Posterior vena cava (tissue), 2 donors: ENCODE data around the gene RETN. TPM values are rescaled to one million over a fixed set of nuclear protein-coding genes. Genes with fewer than 3 reads are reported as not detected.
A peak's percentile ranks its signal among the peaks of the same experiment; 100 is the strongest.

Source experiments
- DNase-seq: peaks from one replicate; pipeline ENCODE4 v3.0.0-alpha.2; 2020; ENCODE audit warnings: low spot score
- intact Hi-C, 2 donors: fragments of 100-400 bp; cut with DNase I; formaldehyde crosslinking; loops; one replicate each; pipeline versions ENCODE4 v1.14.1 to v1.14.2; 2022 to 2023
- total RNA-seq, 2 donors: library from RNA; stranded (reverse); fragmentation: NEBNext Ultra II Directional; extraction: Animal tissue kit (Norgen Biotek cat#: 25700); gene quantifications; one replicate each; pipeline ENCODE4 v1.2.1, GENCODE V29; 2021
- donor health status: DM: yes; HTN: yes; CAD: no.
- donor health status: DM: yes; HTN: yes; CAD: no.

RETN gene
- total RNA-seq, 2 donors from 2014 or later, result 1.2 to 2.9 TPM

DNA sequence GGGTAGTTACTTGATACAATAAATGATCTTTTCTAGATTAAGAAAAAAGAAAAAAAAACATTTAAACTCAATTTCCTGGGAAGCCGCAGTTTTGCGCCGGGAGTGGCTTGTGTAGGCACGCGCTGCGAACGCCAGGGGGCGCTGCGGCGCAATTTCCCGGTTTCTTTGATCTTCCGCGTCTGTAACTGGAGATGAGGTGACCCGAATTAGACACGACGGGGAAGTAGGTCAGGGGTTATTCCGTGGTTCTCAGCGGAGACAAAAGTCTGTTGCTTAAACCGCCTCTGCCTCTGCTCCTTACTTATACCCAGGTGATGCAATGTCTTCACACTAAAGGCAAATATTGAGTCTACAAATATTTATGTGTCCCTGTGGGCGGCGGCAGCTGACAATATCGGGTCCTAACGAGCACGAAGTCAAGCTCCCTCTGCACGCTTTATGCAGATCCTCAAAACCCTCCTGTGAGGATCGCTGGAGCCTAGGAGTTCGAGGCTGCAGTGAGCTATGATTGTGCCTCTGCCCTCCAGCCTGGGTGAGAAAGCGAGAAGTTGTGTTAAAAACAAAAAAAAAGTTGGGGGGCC, 16.7 kb upstream of the RETN start:
- peak; percentile 96 for DNase-seq
- intact Hi-C loops, result loop anchor here in 1 of 2 donors (5.0 kb wide), 1 partner anchor 150 kb away; no protein-coding TSS in a partner anchor

GRCh38 chr19:7654401-7654800, 14.4 kb upstream of the RETN start:
- DNase-seq, result no peak
- intact Hi-C loops, result loop anchor here in 1 of 2 donors (5.0 kb wide), 1 partner anchor 148 kb away; no protein-coding TSS in a partner anchor

DNA sequence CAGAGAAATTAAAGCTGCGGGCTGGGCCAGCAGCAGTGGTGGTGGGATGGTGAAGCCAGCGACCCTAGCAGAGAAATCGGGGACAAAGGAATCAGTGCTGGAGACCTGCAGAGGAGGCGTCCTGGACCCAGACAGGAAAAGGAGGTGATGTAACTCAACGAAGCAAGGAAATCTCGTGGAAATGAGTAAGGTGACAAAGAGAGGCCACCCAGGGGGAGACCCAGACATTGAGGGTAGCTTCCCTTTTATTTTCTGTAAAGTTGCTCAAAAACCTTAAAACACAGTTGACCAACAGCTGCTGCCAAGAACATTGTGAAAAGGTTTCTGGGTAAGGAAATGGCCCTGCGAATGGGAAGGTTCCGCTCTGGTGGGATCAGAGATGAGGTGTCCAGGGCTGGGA, 13.3 kb upstream of the RETN start:
- DNase-seq, result no peak
- intact Hi-C loops, result no loop called here

DNA sequence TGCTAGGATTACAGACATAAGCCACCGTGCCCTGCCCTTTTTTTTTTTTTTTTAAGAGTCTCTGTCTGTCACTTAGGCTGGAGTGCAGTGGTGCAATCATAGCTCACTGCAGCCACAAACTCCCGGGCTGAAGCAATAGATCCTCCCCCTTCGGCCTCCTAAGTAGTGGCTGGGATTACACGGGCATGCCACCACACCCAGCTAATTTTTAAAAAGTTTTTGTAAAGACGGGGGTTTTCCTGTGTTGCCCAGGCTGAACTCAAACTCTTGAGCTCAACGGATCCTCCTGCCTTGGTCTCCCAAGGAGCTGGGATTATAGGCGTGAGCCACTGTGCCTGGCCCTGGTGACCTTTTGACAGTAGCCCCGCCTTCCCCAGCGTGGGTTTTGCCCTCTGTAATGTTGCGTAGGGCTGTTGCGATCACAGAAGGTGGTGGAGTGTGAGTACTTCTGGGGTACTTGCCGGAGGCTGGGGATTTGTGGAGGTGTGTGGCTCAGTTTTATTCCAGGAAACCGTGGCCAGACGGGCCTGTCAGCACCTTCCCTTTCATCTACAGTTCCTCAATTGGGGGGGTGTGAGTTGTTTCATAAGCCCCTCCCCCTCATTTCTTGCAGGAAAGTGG, 11.6 kb upstream of the RETN start:
- intact Hi-C loops, result no loop called here
- no peak for DNase-seq

GRCh38 chr19:7658219-7658686, 10.6 kb upstream of the RETN start:
- no peak for DNase-seq
- intact Hi-C loops, result no loop called here

GRCh38 chr19:7661744-7662538, 6.9 kb upstream of the RETN start:
- no peak for DNase-seq
- intact Hi-C loops, result no loop called here

DNA sequence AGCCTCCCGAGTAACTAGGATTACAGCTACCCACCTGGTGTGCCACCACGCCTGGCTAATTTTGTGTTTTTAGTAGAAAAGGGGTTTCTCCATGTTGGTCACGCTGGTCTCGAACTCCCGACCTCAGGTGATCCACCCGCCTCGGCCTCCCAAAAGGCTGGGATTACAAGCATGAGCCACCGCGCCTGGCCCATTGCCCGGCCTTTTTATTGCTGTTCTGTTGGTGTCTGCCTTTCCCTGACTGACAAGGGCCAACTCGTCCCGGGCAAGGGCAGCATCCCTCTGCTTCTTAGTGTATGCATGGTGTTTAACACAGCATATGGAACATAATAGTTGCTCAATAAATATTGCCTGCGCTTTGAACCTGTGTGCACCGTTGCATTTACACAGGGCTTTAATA, 6.2 kb upstream of the RETN start:
- DNase-seq, result no peak
- intact Hi-C loops, result no loop called here

DNA sequence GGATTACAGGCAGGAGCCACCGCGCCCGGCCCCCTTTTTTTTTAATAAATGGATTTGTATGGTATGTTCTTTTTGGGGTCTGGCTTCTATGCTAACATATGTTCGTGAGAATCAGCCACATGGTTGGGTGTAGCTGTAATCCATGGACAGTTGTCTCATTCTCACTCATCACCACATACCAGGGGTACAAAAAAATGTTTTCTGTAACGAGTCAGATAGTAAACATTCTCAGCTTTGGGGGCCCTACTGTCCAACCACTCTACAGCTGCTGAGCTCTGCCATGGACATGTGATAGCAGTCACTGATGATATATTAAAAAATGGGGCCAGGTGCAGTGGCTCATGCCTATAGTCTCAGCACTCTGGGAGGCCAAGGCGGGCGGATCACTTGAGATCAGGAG, 5.1 kb upstream of the RETN start:
- DNase-seq, result no peak
- intact Hi-C loops, result no loop called here

DNA sequence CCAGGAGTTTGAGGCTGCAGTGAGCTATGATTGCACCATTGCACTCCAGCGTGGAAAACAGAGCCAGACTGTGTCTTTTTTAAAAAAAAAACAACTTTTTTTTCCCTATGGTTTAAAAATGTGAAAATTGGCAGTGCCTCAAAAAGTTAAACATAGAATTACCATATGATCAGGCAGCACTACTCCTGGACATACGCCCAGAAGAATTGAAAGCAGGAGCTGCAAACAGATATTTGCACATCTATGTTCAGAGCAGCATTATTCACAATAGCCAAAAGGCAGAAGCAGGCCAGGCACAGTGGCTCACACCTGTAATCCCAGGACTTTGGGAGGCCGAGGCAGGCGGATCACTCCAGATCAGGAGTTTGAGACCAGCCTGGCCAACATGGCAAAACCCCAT, 3.8 kb upstream of the RETN start:
- intact Hi-C loops, result no loop called here
- DNase-seq, result no peak

- no peak for DNase-seq
- intact Hi-C loops, result loop anchor here in 1 of 2 donors (2.0 kb wide), 1 partner anchor 263 kb away; no protein-coding TSS in a partner anchor
Measured at GRCh38 chr19:7669641-7670040, 792 bp downstream of the RETN start.

- intact Hi-C loops, result loop anchor here in 1 of 2 donors (2.0 kb wide), 1 partner anchor 263 kb away; no protein-coding TSS in a partner anchor
- no peak for DNase-seq
Measured at GRCh38 chr19:7670150-7670783, 1.4 kb downstream of the RETN start.

- intact Hi-C loops, result loop anchor here in 1 of 2 donors (2.0 kb wide), 1 partner anchor 262 kb away; no protein-coding TSS in a partner anchor
- DNase-seq, result no peak
Measured at GRCh38 chr19:7670790-7671189, 1.9 kb downstream of the RETN start.

- intact Hi-C loops, result loop anchor here in 1 of 2 donors (2.0 kb wide), 1 partner anchor 58 kb away; no protein-coding TSS in a partner anchor
- DNase-seq, result no peak
Measured at GRCh38 chr19:7672522-7672921, 3.7 kb downstream of the RETN start.

GRCh38 chr19:7674010-7675005, 5.5 kb downstream of the RETN start:
- intact Hi-C loops, result no loop called here
- DNase-seq, result peak; percentile 92

- no peak for DNase-seq
- intact Hi-C loops, result no loop called here
Measured at GRCh38 chr19:7676376-7676775, 7.5 kb downstream of the RETN start.

DNA sequence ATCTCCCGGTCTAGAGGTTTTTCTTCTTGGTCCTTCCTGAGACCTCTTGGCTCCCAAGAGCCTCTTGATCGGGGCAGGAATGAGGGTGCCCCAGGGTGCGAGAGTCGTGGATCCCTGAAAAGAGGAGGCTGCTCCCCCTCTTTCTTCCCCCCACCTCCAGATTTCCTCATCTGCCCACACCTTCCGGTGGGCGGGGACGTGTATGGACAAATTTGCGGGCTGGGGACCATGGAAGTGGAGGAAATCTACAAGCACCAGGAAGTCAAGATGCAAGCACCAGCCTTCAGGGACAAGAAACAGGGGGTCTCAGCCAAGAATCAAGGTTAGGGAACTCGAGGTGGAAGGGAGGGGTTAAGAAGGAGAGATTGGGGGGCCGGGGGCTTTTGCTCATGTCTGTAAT, 8.0 kb downstream of the RETN start, which contains the start of gene MCEMP1:
Gene MCEMP1 (plus strand): TSS at position 237 of the 400 bp plus-strand sequence. CDS start 31 bp downstream, at position 268.
- no peak for DNase-seq
- intact Hi-C loops, result no loop called here

GRCh38 chr19:7677669-7678311, 8.9 kb downstream of the RETN start:
- DNase-seq, result no peak
- intact Hi-C loops, result no loop called here
